Measurements from ENCODE around the gene FAM107B. TPM values are rescaled to one million over a fixed set of nuclear protein-coding genes. Genes with fewer than 3 reads are reported as not detected.

Gene FAM107B
- total RNA-seq, 1 donor from 2014 or later, result 13.6 TPM

GRCh38 chr10:14557567-14557966 is 217.1 kb downstream of the FAM107B start:
- no peaks in the 10 kb centered on the region for H3K27me3 ChIP-seq (ENCODE audit: control insufficient read depth in 3 of 3, insufficient read depth in 3 of 3, low read length in 3 of 3)
- H3K4me3 ChIP-seq (ENCODE audit: low read length in 3 of 3), result no peak overlapping the region
- no peak overlapping the region for H3K9ac ChIP-seq (ENCODE audit: low read depth in 1 of 3, low read length in 3 of 3)
- H3K27ac ChIP-seq (ENCODE audit: low read depth, low read length), result no peak overlapping the region
- no peaks in the 10 kb centered on the region for H3K9me3 ChIP-seq (ENCODE audit: control insufficient read depth in 3 of 3, low read length in 3 of 3)
- no peaks in the 10 kb centered on the region for H3K36me3 ChIP-seq (ENCODE audit: control insufficient read depth in 3 of 3, insufficient read depth in 3 of 3, low read length in 3 of 3)
- peaks cover 0 to 9% (median 6%) of the 10 kb centered on the region in 3 donors for H3K4me1 ChIP-seq (ENCODE audit: control insufficient read depth in 3 of 3, insufficient read depth in 3 of 3, low read length in 3 of 3)

GRCh38 chr10:14556285-14556956 is 218.3 kb downstream of the FAM107B start:
- H3K27ac ChIP-seq (ENCODE audit: low read depth, low read length), result peak overlapping the region; percentile 38

GRCh38 chr10:14555807-14556206 is 218.9 kb downstream of the FAM107B start:
- Histone ChIP-seq H3K4me1 (ENCODE audit: control insufficient read depth in 3 of 3, insufficient read depth in 3 of 3, low read length in 3 of 3) (peaks cover 0 to 9% (median 6%) of the 10 kb centered on the region in 3 donors), H3K9ac (ENCODE audit: low read depth in 1 of 3, low read length in 3 of 3) (no peak overlapping the region), H3K27ac (ENCODE audit: low read depth, low read length) (no peak overlapping the region)

More at GRCh38 chr10:14556285-14556956, 218.3 kb downstream of the FAM107B start:
- H3K9ac ChIP-seq (ENCODE audit: low read depth in 1 of 3, low read length in 3 of 3), result no peak overlapping the region
- H3K9me3 ChIP-seq (ENCODE audit: control insufficient read depth in 3 of 3, low read length in 3 of 3), result no peaks in the 10 kb centered on the region
- peaks cover 0 to 9% (median 6%) of the 10 kb centered on the region in 3 donors for H3K4me1 ChIP-seq (ENCODE audit: control insufficient read depth in 3 of 3, insufficient read depth in 3 of 3, low read length in 3 of 3)
- no peak overlapping the region for H3K4me3 ChIP-seq (ENCODE audit: low read length in 3 of 3)
- no peaks in the 10 kb centered on the region for H3K27me3 ChIP-seq (ENCODE audit: control insufficient read depth in 3 of 3, insufficient read depth in 3 of 3, low read length in 3 of 3)
- no peaks in the 10 kb centered on the region for H3K36me3 ChIP-seq (ENCODE audit: control insufficient read depth in 3 of 3, insufficient read depth in 3 of 3, low read length in 3 of 3)

DNA sequence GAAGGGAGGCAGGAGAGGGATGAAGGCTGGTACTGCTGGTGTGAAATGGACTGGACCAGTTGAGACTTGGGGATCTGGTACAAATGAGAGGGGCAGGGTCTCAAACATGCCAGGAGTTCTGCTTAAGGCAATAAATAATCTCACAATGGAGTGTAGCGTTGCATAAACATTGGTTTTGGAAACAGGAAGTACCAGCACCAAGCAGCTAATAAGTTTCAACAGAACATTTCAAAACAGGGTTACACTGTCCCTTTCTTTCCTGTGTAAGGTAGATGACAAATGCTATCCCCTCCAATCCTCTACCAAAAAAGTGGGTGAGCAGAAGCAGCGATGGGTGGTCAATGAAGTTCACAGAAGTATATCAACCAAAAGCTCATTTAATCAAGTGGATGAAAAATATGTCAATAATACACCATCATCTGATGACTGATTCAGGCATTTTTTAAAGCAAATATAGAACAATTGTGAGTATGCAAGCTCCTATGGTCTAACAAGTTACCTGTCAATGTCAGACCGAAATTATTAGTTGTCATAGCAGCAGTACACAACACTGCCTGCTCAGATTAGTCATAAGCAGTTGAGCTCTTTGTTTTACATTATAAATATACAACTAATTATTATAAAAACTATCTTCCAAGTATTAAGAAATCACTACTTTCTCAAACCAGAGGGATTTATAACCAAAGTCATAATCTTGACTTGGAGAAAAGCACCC is 220.0 kb downstream of the FAM107B start:
- H3K27ac ChIP-seq (ENCODE audit: low read depth, low read length), result no peak overlapping the region
- H3K4me1 ChIP-seq (ENCODE audit: control insufficient read depth in 3 of 3, insufficient read depth in 3 of 3, low read length in 3 of 3), result peaks cover 0 to 9% (median 6%) of the 10 kb centered on the region in 3 donors
- no peaks in the 10 kb centered on the region for H3K27me3 ChIP-seq (ENCODE audit: control insufficient read depth in 3 of 3, insufficient read depth in 3 of 3, low read length in 3 of 3)
- H3K9ac ChIP-seq (ENCODE audit: low read depth in 1 of 3, low read length in 3 of 3), result no peak overlapping the region
- no peaks in the 10 kb centered on the region for H3K36me3 ChIP-seq (ENCODE audit: control insufficient read depth in 3 of 3, insufficient read depth in 3 of 3, low read length in 3 of 3)
- H3K4me3 ChIP-seq (ENCODE audit: low read length in 3 of 3), result no peak overlapping the region
- no peaks in the 10 kb centered on the region for H3K9me3 ChIP-seq (ENCODE audit: control insufficient read depth in 3 of 3, low read length in 3 of 3)

More at GRCh38 chr10:14555807-14556206, 218.9 kb downstream of the FAM107B start:
- Histone ChIP-seq H3K36me3 (ENCODE audit: control insufficient read depth in 3 of 3, insufficient read depth in 3 of 3, low read length in 3 of 3) (no peaks in the 10 kb centered on the region), H3K4me3 (ENCODE audit: low read length in 3 of 3) (no peak overlapping the region), H3K27me3 (ENCODE audit: control insufficient read depth in 3 of 3, insufficient read depth in 3 of 3, low read length in 3 of 3) (no peaks in the 10 kb centered on the region), H3K9me3 (ENCODE audit: control insufficient read depth in 3 of 3, low read length in 3 of 3) (no peaks in the 10 kb centered on the region)

- no peaks in the 10 kb centered on the region for H3K36me3 ChIP-seq (ENCODE audit: control insufficient read depth in 3 of 3, insufficient read depth in 3 of 3, low read length in 3 of 3)
- no peaks in the 10 kb centered on the region for H3K9me3 ChIP-seq (ENCODE audit: control insufficient read depth in 3 of 3, low read length in 3 of 3)
- no peak overlapping the region for H3K27ac ChIP-seq (ENCODE audit: low read depth, low read length)
- no peaks in the 10 kb centered on the region for H3K27me3 ChIP-seq (ENCODE audit: control insufficient read depth in 3 of 3, insufficient read depth in 3 of 3, low read length in 3 of 3)
- H3K4me1 ChIP-seq (ENCODE audit: control insufficient read depth in 3 of 3, insufficient read depth in 3 of 3, low read length in 3 of 3), result peaks cover 0 to 9% (median 6%) of the 10 kb centered on the region in 3 donors
- no peak overlapping the region for H3K9ac ChIP-seq (ENCODE audit: low read depth in 1 of 3, low read length in 3 of 3)
- no peak overlapping the region for H3K4me3 ChIP-seq (ENCODE audit: low read length in 3 of 3)
Observed at GRCh38 chr10:14554091-14554490, 220.6 kb downstream of the FAM107B start.

DNA sequence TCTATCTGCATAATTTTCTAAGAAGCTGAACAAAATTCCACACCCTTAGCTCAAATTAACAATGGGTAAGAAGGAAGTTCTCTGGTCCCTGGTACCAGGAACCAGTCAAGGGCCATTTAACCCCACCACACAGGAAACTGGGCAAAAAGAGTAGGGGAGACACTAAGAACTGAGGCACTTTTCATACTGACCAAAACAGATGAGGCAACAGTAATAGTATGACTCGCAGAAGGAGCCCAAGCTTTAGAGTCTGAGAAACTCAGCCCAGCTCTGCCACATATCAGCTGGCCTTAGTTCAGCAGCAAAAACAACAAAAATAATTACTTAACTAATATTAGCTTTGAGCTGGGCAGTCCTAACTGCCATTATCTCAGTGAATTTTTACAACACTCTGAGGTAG is 221.2 kb downstream of the FAM107B start:
- H3K4me1 ChIP-seq (ENCODE audit: control insufficient read depth in 3 of 3, insufficient read depth in 3 of 3, low read length in 3 of 3), result peaks cover 0 to 9% (median 6%) of the 10 kb centered on the region in 3 donors
- H3K9ac ChIP-seq (ENCODE audit: low read depth in 1 of 3, low read length in 3 of 3), result no peak overlapping the region
- no peak overlapping the region for H3K4me3 ChIP-seq (ENCODE audit: low read length in 3 of 3)
- no peak overlapping the region for H3K27ac ChIP-seq (ENCODE audit: low read depth, low read length)
- no peaks in the 10 kb centered on the region for H3K27me3 ChIP-seq (ENCODE audit: control insufficient read depth in 3 of 3, insufficient read depth in 3 of 3, low read length in 3 of 3)
- H3K36me3 ChIP-seq (ENCODE audit: control insufficient read depth in 3 of 3, insufficient read depth in 3 of 3, low read length in 3 of 3), result no peaks in the 10 kb centered on the region
- H3K9me3 ChIP-seq (ENCODE audit: control insufficient read depth in 3 of 3, low read length in 3 of 3), result no peaks in the 10 kb centered on the region

GRCh38 chr10:14552015-14552414 is 222.7 kb downstream of the FAM107B start:
- Histone ChIP-seq H3K27ac (ENCODE audit: low read depth, low read length) (no peak overlapping the region), H3K4me1 (ENCODE audit: control insufficient read depth in 3 of 3, insufficient read depth in 3 of 3, low read length in 3 of 3) (peaks cover 0 to 9% (median 6%) of the 10 kb centered on the region in 3 donors), H3K9ac (ENCODE audit: low read depth in 1 of 3, low read length in 3 of 3) (no peak overlapping the region), H3K27me3 (ENCODE audit: control insufficient read depth in 3 of 3, insufficient read depth in 3 of 3, low read length in 3 of 3) (no peaks in the 10 kb centered on the region), H3K4me3 (ENCODE audit: low read length in 3 of 3) (no peak overlapping the region), H3K9me3 (ENCODE audit: control insufficient read depth in 3 of 3, low read length in 3 of 3) (no peaks in the 10 kb centered on the region), H3K36me3 (ENCODE audit: control insufficient read depth in 3 of 3, insufficient read depth in 3 of 3, low read length in 3 of 3) (no peaks in the 10 kb centered on the region)

DNA sequence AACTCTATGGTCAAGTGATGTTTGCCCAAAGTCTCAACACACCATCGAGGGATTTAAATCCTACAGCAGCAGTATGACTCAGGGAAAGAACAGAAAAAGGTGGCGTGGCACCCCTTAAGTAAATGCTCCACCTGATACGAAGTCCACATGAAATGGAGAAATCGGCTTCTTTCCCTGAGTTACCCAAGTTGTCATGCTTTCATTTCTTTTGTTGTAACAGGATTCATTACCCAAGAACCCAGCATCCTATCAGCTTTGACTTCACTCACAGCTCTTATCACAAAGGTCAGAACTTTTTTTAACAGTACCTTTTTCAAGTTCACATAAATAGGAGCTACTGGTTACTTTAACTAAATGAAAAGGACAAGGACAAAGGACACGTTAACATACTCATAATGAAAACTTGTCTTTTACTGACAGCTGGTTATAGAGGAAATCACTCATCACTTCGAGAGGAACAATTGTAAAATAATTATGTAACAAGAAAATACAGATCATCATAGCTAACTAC is 224.2 kb downstream of the FAM107B start:
- Histone ChIP-seq H3K9me3 (ENCODE audit: control insufficient read depth in 3 of 3, low read length in 3 of 3) (no peaks in the 10 kb centered on the region), H3K36me3 (ENCODE audit: control insufficient read depth in 3 of 3, insufficient read depth in 3 of 3, low read length in 3 of 3) (no peaks in the 10 kb centered on the region), H3K4me1 (ENCODE audit: control insufficient read depth in 3 of 3, insufficient read depth in 3 of 3, low read length in 3 of 3) (peaks cover 0 to under 1% (median 0%) of the 10 kb centered on the region in 3 donors), H3K27me3 (ENCODE audit: control insufficient read depth in 3 of 3, insufficient read depth in 3 of 3, low read length in 3 of 3) (no peaks in the 10 kb centered on the region), H3K4me3 (ENCODE audit: low read length in 3 of 3) (no peak overlapping the region), H3K9ac (ENCODE audit: low read depth in 1 of 3, low read length in 3 of 3) (no peak overlapping the region), H3K27ac (ENCODE audit: low read depth, low read length) (no peak overlapping the region)

DNA sequence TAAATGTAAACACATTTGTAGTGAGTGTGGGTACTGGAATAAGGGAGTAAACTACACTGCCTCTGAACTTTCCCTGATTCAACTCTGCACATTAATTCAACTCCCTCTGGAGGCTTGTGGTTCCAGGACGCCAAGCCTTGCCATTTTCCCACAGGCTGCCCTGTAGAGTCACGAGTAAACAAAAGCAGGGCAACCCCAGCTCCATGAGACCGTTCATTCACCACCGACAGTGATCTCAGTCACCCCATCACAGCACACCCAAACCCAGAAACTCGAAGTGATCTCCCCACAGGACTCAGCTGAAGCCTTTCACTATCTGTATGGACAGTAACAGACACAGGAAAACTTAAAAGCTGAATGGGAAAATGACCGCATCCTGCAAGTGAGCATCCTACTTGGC is 225.2 kb downstream of the FAM107B start:
- no peaks in the 10 kb centered on the region for H3K9me3 ChIP-seq (ENCODE audit: control insufficient read depth in 3 of 3, low read length in 3 of 3)
- H3K27me3 ChIP-seq (ENCODE audit: control insufficient read depth in 3 of 3, insufficient read depth in 3 of 3, low read length in 3 of 3), result no peaks in the 10 kb centered on the region
- no peak overlapping the region for H3K4me3 ChIP-seq (ENCODE audit: low read length in 3 of 3)
- H3K9ac ChIP-seq (ENCODE audit: low read depth in 1 of 3, low read length in 3 of 3), result no peak overlapping the region
- no peaks in the 10 kb centered on the region for H3K36me3 ChIP-seq (ENCODE audit: control insufficient read depth in 3 of 3, insufficient read depth in 3 of 3, low read length in 3 of 3)
- H3K27ac ChIP-seq (ENCODE audit: low read depth, low read length), result no peak overlapping the region
- H3K4me1 ChIP-seq (ENCODE audit: control insufficient read depth in 3 of 3, insufficient read depth in 3 of 3, low read length in 3 of 3), result no peaks in the 10 kb centered on the region

DNA sequence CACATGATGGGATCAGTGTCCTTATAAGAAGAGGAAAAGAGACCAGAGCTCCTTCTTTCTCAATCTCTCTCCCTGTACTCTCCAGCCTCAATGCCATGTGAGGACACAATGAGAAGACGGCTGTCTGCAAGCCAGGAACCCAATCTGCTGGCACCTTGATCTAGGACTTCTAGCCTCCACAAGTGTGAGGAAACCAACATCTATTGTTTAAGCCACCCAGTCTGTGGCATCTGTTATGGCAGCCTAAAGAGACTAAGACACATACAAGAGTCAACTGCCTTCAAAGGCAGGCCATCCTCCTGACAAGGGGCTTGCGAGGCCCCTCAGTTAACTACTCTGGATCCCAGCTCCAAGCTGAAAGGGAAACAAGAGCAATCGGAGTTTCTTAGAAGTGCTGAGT is 225.7 kb downstream of the FAM107B start:
- H3K4me1 ChIP-seq (ENCODE audit: control insufficient read depth in 3 of 3, insufficient read depth in 3 of 3, low read length in 3 of 3), result no peaks in the 10 kb centered on the region
- H3K9me3 ChIP-seq (ENCODE audit: control insufficient read depth in 3 of 3, low read length in 3 of 3), result no peaks in the 10 kb centered on the region
- H3K27ac ChIP-seq (ENCODE audit: low read depth, low read length), result no peak overlapping the region
- H3K36me3 ChIP-seq (ENCODE audit: control insufficient read depth in 3 of 3, insufficient read depth in 3 of 3, low read length in 3 of 3), result no peaks in the 10 kb centered on the region
- H3K9ac ChIP-seq (ENCODE audit: low read depth in 1 of 3, low read length in 3 of 3), result no peak overlapping the region
- no peak overlapping the region for H3K4me3 ChIP-seq (ENCODE audit: low read length in 3 of 3)
- no peaks in the 10 kb centered on the region for H3K27me3 ChIP-seq (ENCODE audit: control insufficient read depth in 3 of 3, insufficient read depth in 3 of 3, low read length in 3 of 3)

All from skeletal muscle tissue (tissue), 4 donors.